Omental fat pad (tissue), 4 donors: Measurements from ENCODE around the gene PRKCA. TPM values are rescaled to one million over a fixed set of nuclear protein-coding genes. Genes with fewer than 3 reads are reported as not detected.
A peak's percentile ranks its signal among the peaks of the same experiment; 100 is the strongest.

Experiments
- ATAC-seq: fragments of 150-250 bp; one replicate; pipeline ENCODE4 v1.9.1; 2016; ENCODE audit warnings: mild to moderate bottlenecking, moderate library complexity; ENCODE audit not compliant: low FRiP score
- DNase-seq: peaks from one replicate; pipeline ENCODE4 v3.0.0-alpha.2; 2019; ENCODE audit warnings: low spot score
- CTCF ChIP-seq, 3 donors: fragments of 450-650 bp; IDR thresholded peaks; one replicate each; pipeline ENCODE4 v1.5.1; 2016 to 2017; ENCODE audit warnings: antibody characterized with exemption in 3 of 3, mild to moderate bottlenecking in 3 of 3, moderate library complexity in 2 of 3
- total RNA-seq, 4 donors: library from RNA; depleted of rRNA; stranded (reverse); fragments of >200 nt; gene quantifications; one replicate each; pipeline ENCODE4 v1.1.0, GENCODE V29; 2016

Gene PRKCA
- total RNA-seq, 4 donors from 2014 or later = 6.7 to 14.3 (median 10.3) TPM

- no peak for TF ChIP-seq CTCF (IDR thresholded peaks at IDR 0.05)
- ATAC-seq (no peak), DNase-seq (no peak)
Measured at GRCh38 chr17:66264696-66265095, 37.7 kb upstream of the PRKCA start.

- no peak for DNase-seq
- ATAC-seq = peak; percentile 52
- TF ChIP-seq CTCF (IDR thresholded peaks at IDR 0.05) = no peak
Measured at GRCh38 chr17:66268247-66268927, 34.0 kb upstream of the PRKCA start.

- DNase-seq (no peak), ATAC-seq (no peak)
- no peak for TF ChIP-seq CTCF (IDR thresholded peaks at IDR 0.05)
Measured at GRCh38 chr17:66270106-66270505, 32.3 kb upstream of the PRKCA start.

GRCh38 chr17:66271512-66271911 is 30.9 kb upstream of the PRKCA start:
- DNase-seq = no peak
- no peak for ATAC-seq
- no peak for TF ChIP-seq CTCF (IDR thresholded peaks at IDR 0.05)

GRCh38 chr17:66272811-66273585 is 29.4 kb upstream of the PRKCA start:
- TF ChIP-seq CTCF (IDR thresholded peaks at IDR 0.05) = no peak
- no peak for DNase-seq
- peak; percentile 55 for ATAC-seq

GRCh38 chr17:66273586-66273848 is 28.9 kb upstream of the PRKCA start:
- no peak for DNase-seq
- ATAC-seq = no peak
- no peak for TF ChIP-seq CTCF (IDR thresholded peaks at IDR 0.05)

GRCh38 chr17:66275651-66276050 is 26.8 kb upstream of the PRKCA start:
- DNase-seq (no peak), ATAC-seq (peak; percentile 57)
- no peak for TF ChIP-seq CTCF (IDR thresholded peaks at IDR 0.05)
